MM.1S (cell line): ENCODE measurements around the gene NCCRP1.

Experiments
- EZH2 ChIP-seq: fragments of 300-600 bp; sonication (generic); optimal IDR thresholded peaks from 2 replicates; pipeline ENCODE3; 2017; ENCODE audit warnings: low read depth, mild to moderate bottlenecking, antibody characterized with exemption, low read length, mixed read lengths
- EZH2phosphoT487 ChIP-seq: fragments of 300-600 bp; sonication (generic); IDR thresholded peaks from 2 replicates; pipeline ENCODE4 v1.6.1; 2018; ENCODE audit warnings: antibody characterized with exemption, low read length
- TF ChIP-seq, protein P1 (sequence below): fragments of 300-600 bp; sonication (generic); IDR thresholded peaks from 2 replicates; pipeline ENCODE4 v1.5.1; 2016; ENCODE audit warnings: antibody characterized with exemption, low read length, mixed read lengths

DNA sequence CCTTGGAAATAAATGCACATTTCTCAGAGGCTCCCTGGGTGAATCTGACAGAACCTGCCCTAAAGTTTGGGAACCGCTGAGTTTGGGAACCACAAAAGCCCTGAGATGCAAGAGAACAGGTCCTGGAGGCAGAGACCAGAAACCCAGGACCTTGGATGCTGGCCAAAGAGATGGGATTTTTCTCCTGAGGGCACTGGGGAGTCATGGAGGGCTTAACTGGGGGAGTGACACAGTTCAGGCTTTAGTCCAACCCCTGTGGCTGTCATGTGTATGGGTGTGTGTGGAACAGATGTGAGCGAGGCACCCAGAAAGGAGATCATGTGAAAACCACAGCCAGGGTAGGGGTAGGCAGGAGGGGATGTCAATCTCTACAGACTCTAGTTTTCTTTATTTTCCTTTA lies 3.9 kb upstream of the NCCRP1 start:
- TF ChIP-seq, protein P1, sequence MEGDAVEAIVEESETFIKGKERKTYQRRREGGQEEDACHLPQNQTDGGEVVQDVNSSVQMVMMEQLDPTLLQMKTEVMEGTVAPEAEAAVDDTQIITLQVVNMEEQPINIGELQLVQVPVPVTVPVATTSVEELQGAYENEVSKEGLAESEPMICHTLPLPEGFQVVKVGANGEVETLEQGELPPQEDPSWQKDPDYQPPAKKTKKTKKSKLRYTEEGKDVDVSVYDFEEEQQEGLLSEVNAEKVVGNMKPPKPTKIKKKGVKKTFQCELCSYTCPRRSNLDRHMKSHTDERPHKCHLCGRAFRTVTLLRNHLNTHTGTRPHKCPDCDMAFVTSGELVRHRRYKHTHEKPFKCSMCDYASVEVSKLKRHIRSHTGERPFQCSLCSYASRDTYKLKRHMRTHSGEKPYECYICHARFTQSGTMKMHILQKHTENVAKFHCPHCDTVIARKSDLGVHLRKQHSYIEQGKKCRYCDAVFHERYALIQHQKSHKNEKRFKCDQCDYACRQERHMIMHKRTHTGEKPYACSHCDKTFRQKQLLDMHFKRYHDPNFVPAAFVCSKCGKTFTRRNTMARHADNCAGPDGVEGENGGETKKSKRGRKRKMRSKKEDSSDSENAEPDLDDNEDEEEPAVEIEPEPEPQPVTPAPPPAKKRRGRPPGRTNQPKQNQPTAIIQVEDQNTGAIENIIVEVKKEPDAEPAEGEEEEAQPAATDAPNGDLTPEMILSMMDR = no peak
- TF ChIP-seq EZH2phosphoT487 (no peak), EZH2 (no peak)
